Activated CD8-positive, alpha-beta memory T cell treated with anti-CD3 and anti-CD28 coated beads, Interleukin-2, amount 50 U/mL, for 24 hours (primary cell): ENCODE data around the gene ATG7.
"Not testable (repeated sequence)": the region's sequence is repeated elsewhere in the genome, so short reads cannot be mapped to it uniquely, and the experiment has no call there.

Experiments used
- DNase-seq: peaks from one replicate; pipeline ENCODE4 v3.0.0-alpha.2; 2020; ENCODE audit errors: extremely low read depth

ATG7 gene

DNA sequence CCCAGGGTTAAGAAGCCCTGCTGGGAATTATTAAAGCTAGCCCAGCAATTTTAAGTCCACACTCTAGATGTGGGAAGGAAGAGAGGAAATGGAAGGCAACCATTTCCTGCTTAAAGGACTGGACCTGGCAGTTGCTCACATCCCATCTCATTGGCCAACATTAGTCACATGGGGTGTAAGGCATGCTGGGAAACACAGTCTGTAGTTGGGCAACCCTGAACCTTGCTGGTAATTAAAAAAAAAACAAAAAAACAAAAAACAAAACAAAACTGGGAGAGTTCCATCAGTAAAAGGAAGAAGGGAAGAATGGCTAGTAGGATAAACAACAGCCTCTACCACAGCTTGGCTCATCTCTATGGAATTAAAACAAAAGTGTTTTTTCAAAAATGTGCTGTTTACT, 235.5 kb downstream of the ATG7 start:
- DNase-seq: no peak

DNA sequence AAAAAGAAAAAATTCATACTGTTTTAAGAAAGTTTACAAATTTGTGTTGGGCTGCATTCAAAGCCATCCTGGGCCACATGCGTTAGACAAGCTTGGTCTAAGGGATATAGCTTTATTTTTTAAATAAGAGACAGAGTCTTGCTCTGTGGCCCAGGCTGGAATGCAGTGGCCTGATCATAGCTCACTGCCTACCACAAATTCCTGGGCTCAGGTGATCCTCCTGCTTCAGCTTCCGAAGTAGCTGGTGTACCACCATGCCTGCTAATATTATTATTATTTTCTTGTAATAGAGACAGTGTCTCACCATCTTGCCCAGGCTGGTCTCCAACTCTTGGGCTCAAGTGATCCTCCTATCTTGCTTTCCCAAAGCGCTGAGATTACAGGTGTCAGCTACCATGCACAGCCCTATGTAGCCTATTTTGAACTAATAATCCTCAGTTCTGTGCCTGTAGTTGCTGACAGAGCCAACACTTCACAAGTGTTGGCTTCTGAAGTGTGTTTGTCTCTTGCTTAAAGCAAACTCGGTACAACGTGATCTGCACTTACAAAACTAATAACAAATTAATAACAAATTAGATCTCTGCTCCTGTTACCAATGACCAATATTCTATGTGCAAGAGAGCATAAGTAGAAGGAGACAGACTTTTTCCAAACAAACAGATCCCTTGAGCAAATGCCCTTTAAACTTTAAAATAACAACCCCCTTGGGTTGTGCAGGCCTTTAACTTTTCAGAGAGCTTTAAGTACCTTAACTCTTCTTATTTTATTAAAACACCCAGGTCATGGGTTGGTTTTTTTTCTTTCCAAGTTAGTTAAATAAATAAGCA, 236.4 kb downstream of the ATG7 start:
- DNase-seq: no peak

DNA sequence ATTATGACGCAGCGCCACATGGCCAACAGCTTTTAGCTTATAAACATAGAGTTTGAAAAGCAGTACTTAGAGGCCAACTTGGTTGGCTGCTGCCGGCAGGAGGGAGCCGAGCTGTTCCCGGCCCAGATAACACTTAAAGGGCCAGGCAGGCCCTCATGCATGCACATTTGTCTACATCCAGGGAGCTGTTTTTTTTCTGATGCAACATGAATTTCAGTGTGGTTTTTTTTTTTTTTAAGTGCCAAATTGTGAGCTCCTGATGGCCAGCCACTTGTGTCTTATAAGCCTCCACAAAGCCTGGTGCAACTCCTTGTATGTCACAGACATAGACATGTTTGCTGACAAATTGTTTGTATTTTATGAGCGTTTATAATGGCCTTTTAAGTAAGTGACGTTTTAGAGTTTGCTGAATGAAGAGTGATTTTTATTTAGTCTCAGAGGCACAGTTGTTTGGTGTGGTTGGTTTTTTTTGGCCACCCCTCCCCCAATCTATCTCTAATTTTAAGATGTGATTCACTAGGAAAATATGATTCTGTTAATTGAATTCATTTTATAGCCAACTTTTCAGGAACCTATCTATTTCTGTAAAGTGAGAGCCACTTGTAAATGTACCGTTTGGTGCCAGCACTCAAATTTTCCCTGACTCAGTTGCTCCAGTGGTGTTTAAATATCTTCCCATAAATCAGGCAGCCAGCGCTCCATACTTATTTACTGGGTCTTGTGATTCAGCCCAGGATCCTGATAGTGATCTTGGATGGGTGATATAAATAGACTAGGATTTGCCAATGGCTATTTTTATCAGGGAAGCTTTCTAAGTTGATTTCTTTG, 237.2 kb downstream of the ATG7 start:
- no peak for DNase-seq

DNA sequence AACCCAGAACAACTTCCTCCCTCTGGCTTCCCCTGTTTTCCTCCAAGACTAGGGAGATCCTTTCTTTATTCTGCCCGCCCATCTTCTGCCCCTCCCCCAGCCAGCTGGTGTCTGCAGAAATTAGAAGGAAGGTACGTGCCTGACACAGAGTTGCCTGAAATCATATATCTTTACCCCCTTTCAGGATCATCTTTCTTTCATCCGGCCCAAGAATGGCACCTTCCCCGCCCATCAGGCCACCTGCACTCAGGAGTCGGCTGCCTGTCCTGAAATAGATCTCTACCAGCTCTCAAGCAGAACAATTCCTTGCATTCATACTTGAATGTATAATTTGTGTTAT, 237.8 kb downstream of the ATG7 start:
- DNase-seq: no peak

DNA sequence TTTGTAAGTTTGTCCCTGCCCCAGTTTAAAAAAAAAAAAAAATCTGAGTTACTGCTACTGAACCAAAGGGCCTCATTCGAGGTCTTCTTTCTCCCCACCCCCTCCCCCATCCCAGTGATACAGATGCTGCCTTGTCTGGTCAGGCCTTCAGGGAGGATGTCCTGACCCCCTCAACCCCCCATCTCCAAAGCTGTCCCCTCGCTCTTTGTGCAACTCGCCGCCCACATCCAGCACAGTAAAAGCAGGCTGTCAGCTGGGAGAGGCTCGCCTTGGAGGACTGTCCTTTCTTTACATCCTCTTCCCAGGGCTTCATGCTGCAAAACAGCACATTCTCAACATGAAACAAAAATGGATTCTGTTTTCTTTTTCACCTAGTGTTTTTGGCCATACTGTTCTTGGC, 238.2 kb downstream of the ATG7 start:
- DNase-seq: no peak

DNA sequence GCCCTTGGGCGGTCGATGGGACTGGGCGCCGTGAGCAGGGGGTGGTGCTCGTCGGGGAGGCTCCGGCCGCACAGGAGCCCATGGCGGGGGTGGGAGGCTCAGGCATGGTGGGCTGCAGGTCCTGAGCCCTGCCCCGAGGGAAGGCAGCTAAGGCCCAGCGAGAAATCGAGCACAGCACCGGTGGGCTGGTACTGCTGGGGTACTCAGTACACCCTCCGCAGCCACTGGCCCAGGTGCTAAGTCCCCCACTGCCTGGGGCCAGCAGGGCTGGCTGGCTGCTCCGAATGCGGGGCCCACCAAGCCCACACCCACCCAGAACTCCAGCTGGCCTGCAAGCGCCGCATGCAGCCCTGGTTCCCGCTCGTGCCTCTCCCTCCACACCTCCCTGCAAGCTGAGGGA, 239.4 kb downstream of the ATG7 start:
- DNase-seq: not testable (repeated sequence)

DNA sequence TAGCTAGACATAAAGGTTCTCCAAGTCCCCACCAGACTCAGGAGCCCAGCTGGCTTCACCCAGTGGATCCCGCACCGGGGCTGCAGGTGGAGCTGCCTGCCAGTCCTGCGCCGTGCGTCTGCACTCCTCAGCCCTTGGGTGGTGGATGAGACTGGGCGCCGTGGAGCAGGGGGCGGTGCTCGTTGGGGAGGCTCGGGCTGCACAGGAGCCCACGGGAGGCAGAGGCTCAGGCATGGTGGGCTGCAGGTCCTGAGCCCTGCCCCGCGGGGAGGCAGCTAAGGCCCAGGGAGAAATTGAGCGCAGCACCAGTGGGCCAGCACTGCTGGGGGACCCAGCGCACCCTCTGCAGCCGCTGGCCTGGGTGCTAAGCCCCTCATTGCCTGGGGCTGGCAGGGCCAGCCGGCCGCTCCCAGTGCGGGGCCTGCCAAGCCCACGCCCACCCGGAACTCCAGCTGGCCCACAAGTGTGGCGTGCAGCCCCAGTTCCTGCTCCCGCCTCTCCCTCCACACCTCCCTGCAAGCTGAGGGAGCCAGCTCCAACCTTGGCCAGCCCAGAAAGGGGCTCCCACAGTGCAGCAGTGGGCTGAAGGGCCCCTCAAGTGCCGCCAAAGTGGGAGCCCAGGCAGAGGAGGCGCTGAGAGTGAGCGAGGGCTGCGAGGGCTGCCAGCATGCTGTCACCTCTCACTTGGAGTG, 241.1 kb downstream of the ATG7 start:
- not testable (repeated sequence) for DNase-seq

DNA sequence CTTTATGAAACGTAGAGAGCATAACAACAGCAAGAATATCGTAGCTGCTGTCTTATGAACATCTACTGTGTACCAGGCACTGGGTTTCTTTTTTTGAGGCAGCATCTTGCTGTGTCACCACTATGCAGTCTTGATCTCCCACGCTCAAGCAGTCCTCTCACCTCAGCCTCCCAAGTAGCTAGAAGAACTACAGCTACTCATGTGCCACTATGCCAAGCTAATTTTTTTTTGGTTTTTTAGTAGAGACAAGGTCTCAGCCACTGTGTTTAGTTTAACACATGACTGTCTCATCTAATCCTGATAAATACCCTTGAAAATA, 241.6 kb downstream of the ATG7 start:
- DNase-seq: no peak

DNA sequence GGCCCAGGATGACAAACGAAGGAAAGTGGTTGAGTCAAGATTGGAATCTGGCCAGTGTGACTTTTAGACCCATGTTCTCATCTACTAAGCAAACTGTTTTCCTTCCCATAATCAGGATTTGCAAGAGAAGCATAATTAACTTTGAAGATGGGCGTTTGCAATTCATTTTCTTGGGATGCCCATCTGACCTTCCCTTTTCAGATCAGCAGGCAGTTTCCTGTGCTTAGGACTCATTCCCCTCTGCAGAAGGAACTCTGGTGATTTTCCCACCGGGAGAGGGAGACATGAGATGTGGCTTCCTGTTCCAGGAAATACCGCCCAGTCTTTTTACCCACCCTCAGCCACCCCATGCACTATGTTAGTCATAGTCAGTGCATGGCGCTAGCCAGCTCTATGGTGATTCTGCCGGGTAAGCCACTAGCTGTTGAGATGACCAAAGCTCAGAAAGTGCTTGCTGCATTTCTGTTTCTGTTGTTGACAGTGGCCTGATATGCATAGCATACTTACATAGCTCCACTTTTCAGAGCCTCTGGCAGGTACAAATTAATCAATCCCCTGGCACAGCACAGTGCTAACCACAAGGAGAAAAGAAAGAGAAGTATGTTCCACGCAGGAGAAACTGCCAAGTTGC, 242.1 kb downstream of the ATG7 start:
- DNase-seq: no peak

DNA sequence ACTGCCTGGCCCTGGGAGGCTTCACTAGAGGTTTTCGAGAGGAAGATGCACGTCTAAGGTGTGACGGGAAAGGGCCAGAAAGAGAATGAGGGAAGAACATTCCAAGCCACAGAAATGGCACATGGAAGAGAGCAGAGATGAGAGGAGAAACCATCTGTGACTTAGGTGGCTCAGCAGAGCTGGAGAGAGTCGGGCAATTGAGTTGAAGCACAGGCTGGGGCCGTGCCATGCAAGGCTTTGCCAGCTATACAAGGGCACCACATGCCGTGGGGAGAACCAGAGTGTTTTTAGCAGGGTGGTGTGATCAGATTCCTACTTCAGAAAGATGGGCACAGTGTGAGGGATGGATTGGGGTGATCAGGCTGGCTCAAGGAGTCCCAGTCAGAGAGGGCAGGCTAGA, 245.4 kb downstream of the ATG7 start:
- DNase-seq: no peak

DNA sequence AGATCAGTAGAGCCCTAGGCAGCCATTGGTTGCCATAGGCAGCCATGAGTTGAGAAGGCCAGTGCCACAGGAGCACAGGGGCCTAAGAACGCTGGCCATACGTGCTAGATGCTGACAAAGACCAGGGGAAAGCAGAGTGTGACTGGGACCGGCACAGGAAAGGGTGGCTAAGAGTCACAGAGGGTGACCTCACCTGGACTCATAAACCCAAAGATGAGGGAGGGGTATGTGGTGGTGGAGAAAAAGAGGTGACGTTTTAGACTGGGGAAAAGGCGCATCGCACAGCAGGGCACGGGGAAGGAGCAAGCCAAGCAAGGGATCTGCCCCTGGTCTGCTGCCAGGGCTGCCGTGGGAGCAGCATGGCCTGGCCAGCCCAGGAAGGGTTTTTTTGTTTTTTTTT, 249.0 kb downstream of the ATG7 start:
- DNase-seq: no peak

DNA sequence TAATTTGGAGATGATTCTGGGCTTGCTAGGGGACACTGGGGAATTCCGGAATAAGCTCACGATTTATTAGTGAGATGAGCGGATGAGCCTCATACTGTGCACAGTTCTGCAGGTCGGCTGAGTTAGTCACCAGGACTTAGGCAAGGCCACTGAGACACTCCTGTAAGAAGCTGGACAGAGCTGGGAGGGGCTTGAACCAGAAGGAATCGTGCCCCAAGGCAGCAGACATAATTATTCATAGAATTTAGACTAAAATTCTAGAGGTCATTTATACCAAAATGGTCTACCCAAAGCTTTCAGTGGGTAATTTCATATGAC, 250.2 kb downstream of the ATG7 start:
- no peak for DNase-seq

DNA sequence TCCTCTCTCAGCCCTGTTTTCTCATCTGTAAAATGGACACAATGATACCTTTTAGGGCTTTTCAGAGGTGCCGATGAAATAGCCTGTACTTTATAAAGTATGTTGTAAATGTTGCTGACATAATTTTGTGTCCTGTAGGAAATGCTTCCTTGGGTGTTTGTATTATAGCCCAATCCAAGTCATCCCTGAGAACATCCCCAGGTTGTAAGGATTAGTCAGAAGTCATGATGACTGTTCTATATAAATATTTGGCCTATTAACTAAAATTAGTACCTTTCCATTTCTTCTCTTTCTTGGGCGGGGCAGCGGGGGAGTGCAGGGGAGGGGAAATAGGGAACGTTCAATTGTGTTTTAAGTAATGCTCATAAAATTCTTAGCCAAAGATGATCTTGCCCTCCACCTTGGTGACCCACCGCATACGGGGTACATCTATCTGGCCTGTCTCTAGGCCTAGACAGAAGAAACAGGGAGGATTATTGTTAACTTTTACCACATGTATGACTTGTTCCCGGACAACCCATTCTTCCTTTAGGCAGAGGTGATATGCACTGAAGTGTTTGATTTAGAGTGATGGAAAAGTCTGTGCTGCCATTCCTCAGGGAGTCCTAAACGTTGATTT, 250.9 kb downstream of the ATG7 start:
- no peak for DNase-seq

DNA sequence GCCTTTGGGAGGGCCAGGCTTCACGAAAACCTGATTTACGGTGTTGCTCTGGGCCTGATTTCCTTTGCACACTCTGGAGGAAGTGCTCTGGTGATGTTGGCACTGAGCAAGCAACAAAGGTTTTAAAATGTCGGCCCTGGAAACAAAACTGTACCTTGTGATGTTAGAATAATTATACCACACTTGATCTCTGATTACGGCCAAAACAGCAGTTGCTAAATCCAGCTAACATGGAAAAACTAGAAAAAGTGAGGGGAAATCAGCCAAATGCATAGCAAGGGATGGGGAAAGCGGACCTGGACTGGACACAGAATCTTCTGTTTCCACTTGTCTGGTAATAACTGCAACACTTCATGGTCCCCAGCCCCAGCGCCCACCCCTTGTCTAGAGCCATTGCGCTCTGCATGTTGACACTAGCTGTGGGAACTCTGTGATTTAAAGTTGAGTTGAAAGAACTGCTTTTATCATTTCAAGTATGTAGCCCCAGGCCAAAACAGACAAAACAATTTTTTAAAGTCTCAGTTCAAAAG, 251.4 kb downstream of the ATG7 start:
- DNase-seq: no peak

DNA sequence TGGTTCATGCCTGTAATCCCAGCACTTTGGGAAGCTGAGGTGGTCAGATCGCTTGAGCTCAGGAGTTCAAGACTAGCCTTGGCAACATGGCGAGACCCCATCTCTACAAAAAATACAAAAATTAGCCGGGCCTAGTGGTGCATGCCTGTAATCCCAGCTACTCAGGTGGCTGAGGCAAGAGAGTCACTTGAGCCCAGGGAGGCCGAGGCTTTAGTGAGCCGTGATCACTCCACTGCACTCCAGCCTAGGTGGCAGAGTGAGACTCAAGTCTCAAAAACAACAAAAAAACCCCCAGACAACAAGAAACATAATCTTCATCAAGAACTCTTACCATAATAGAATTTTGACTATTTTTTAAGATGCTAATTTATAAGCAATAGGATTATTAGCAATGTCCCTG, 253.9 kb downstream of the ATG7 start:
- DNase-seq: not testable (repeated sequence)

DNA sequence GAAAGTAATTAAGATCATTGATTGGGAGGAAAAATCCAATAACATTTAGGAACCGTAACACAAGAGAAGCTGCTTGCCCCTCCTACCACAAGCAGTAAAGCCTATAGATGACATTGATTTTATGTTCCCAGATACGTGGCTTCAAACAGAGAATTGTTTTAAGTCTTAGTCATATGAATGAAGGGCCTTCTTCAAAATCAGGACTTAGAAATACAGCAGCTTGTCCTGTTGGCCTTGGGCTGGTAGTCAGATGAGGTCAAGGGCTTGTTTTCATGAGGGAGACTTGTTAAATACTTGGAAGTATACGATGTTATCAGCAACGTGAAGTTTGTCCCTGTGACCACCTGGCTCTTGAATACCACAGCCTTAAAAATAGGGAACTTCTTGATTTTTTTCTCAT, 257.1 kb downstream of the ATG7 start:
- no peak for DNase-seq

DNA sequence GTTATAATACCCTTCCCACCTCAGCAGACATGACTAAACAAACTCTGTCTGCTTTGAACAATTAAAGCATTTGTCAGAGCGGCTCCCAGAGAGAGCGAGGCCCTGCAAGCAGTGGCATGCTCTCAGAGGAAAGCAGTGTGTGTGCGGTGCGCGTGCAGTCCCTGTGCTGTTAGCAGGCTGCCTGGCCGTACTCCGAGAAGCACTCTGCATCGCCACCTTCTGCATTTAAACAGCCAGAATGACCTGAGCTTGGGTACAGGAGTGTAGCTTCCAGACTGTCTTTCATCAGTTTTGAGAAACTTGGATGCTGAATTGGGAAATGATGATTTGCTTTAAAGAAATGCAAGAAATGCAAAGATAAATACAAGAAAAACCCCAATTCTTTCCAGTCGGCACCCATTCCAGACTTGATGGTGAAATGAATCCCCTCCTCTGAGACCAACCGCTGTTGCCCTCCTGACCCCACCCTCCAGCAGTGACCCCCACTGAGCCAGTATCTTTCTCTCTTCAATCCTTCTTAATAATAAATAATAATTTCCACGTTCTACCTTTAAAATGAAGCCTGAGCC, 258.0 kb downstream of the ATG7 start:
- no peak for DNase-seq

DNA sequence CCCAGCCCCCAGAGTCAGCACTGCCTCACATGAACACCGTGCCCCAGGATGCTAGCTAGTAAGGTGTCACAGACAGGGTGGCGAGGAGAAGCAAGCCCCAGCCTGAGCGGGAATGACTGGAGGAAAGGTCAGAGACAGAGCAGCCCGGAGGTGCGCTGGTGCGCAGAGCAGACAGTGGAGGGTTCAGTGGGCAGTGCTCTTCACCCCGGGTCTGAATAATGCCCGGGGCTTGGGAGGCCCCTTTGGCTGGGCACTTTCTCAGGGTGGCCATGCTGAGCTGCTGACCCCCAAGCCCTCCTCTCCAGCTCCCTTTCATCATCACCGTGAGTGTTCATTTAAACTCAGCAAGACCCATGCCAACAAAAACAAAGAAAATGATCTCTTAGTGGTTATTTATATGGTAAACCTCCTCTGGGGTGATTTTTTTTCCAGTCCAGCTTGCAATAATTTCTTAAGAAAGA, 260.8 kb downstream of the ATG7 start:
- DNase-seq: no peak

DNA sequence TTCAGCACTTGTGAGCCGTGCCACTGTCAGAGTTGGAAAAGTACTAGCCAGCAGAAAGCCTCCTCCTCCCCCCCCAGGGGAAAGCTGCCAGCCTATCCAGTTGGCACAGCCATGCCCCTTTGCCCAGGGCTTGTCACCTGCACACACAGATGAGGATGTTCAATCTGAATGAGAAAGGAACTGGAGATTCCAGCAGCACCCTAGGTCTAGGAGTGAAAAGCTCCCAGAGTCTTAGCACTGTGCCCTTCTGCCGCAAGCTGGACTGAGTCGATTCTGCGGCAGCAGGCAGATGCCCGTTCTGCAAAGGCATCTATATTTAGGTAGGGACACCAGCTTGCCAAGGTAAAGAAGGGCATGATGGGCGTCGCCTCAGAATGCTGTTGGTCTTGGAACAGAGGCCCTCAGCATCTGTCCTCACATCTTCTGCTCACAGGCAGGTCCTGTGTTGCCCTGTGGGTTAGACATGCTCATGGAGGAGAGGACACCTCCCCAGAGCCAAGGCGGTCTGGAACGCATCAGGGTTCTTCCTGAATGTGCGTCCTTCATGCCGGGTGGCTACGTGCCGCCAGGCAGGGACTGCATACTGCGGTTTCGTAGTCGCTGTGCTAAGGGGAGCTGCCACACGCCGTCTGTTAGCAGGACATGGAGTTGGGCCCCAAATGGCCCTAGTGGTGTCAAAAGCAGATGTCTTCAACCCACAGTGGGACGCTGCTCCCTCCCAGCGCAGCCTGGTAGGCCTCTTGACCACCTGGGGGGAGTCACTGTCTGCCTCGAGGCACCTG, 262.0 kb downstream of the ATG7 start:
- DNase-seq: no peak

DNA sequence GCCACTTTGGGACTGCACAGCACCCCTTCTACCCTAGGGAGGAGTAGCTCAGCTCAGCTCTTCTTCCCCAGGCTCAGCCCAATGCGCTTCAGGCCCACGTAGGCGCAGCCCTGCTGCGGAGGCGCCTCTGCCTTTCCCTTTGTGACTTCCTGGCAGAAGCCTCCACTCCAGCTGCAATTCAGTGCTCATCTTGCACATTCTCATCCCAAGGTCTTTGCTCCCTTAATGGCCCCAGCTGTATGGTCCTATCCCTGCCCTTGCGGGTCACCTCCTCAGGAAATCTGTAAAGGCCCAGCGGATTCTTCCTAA, 262.6 kb downstream of the ATG7 start:
- DNase-seq: no peak
